ENCODE data around the gene PDS5B.

- no peak for TF ChIP-seq GATA2 (IDR thresholded peaks at IDR 0.05; ENCODE audit: low read depth, low read length)
- no peak for TF ChIP-seq GATA3 (IDR thresholded peaks at IDR 0.05; ENCODE audit: low read depth, low read length)
Measured at GRCh38 chr13:32666990-32667571, 80.8 kb downstream of the PDS5B start.
